ENCODE results near the gene OTOG. TPM values are rescaled to one million over a fixed set of nuclear protein-coding genes. Genes with fewer than 3 reads are reported as not detected.

Gene OTOG
- total RNA-seq, 3 donors from 2014 or later: 0.06 TPM; not detected in 2

DNA sequence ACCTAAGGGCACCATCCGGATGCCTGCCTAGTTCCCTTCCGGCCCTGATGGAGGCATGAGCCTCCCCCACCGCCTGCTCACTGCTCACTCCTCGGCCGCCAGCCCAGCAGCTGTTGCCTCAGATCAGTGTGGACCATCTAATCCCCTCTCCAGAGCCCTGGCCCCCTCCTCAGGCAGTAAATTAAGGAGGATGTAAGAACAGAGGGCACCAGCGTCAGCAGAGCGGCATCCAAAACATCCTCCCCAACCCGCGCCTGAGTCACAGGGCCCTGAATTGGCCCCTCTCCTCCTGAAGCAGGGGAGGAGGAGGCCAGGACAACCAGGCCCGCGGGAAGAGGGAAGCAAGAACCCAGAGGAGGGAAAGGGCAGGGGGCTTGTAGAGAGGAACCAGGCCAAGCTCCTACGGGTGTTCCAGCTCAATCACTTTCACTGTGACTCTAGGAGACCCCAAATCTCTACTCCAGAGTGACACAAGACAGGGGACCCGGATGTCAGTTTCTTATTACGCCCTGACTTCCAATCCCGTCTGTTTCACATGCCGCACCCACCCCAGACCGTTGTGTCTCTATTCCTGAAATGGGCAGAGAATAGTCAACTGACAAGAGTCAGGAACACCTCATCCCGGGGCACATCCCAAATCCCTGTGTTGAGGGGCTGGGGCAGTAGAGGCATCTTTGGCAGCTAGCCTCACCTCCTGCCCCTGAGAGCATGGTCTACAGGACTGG lies 141.0 kb downstream of the OTOG start:
- no peak overlapping the region for H3K4me3 ChIP-seq
- no peaks in the 10 kb centered on the region for H3K4me1 ChIP-seq (ENCODE audit: low read depth)
- TF ChIP-seq, protein P1, sequence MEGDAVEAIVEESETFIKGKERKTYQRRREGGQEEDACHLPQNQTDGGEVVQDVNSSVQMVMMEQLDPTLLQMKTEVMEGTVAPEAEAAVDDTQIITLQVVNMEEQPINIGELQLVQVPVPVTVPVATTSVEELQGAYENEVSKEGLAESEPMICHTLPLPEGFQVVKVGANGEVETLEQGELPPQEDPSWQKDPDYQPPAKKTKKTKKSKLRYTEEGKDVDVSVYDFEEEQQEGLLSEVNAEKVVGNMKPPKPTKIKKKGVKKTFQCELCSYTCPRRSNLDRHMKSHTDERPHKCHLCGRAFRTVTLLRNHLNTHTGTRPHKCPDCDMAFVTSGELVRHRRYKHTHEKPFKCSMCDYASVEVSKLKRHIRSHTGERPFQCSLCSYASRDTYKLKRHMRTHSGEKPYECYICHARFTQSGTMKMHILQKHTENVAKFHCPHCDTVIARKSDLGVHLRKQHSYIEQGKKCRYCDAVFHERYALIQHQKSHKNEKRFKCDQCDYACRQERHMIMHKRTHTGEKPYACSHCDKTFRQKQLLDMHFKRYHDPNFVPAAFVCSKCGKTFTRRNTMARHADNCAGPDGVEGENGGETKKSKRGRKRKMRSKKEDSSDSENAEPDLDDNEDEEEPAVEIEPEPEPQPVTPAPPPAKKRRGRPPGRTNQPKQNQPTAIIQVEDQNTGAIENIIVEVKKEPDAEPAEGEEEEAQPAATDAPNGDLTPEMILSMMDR (IDR thresholded peaks at IDR 0.05): no peak
- no peaks in the 10 kb centered on the region for H3K36me3 ChIP-seq (ENCODE audit: low read depth)
- DNase-seq (no peak), ATAC-seq (no peak)
- intact Hi-C loops (cut with DNase I, micrococcal nuclease): no loop called here
- no peaks in the 10 kb centered on the region for H3K9me3 ChIP-seq

DNA sequence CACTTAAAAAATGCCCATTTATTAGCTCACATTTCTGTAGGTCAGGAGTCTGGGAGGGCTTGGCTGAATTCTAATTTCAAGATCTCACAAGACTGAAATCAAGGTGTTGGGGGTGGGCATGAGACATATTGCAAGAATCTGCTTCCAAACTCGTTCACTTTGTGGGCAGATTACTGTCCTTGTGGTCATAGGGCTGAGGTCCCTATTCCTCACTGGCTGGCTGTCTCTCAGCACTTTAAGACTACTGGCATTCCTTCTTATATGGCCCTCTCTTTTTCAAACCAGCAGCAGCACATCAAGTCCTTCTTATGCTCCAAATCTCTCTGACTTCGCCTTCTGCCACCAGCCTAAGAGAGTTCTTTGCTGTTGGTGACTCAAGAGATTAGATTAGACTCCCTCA lies 144.5 kb downstream of the OTOG start:
- H3K36me3 ChIP-seq (ENCODE audit: low read depth): no peaks in the 10 kb centered on the region
- H3K9me3 ChIP-seq: no peaks in the 10 kb centered on the region
- no peaks in the 10 kb centered on the region for H3K4me1 ChIP-seq (ENCODE audit: low read depth)
- no peak for DNase-seq
- no peak overlapping the region for H3K4me3 ChIP-seq
- TF ChIP-seq, protein P1 (IDR thresholded peaks at IDR 0.05): no peak
- no peak for ATAC-seq
- intact Hi-C loops (cut with DNase I, micrococcal nuclease): no loop called here

DNA sequence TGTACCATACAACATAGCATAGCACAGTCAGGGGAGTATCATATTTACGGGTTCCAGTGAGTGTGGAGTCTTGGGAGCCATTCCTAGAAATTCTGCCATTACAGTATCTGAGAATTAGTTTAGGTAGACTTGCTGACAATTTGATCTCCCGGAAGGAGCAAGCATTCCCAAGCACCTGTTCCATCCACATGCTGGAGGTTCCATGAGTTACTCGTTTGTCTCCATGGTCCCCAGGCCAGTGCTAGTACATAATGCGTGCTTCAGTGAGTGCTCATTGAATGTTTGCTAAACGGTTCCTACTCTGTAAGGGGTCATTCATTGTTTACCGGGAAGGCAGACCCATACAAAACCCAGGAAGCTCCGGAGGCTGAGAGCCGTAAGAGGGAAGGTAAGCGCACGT lies 144.9 kb downstream of the OTOG start:
- ATAC-seq (no peak), DNase-seq (no peak)
- Histone ChIP-seq H3K4me1 (ENCODE audit: low read depth) (no peaks in the 10 kb centered on the region), H3K36me3 (ENCODE audit: low read depth) (no peaks in the 10 kb centered on the region), H3K4me3 (no peak overlapping the region), H3K9me3 (no peaks in the 10 kb centered on the region)
- TF ChIP-seq, protein P1 (IDR thresholded peaks at IDR 0.05): no peak
- intact Hi-C loops (cut with DNase I, micrococcal nuclease): no loop called here

DNA sequence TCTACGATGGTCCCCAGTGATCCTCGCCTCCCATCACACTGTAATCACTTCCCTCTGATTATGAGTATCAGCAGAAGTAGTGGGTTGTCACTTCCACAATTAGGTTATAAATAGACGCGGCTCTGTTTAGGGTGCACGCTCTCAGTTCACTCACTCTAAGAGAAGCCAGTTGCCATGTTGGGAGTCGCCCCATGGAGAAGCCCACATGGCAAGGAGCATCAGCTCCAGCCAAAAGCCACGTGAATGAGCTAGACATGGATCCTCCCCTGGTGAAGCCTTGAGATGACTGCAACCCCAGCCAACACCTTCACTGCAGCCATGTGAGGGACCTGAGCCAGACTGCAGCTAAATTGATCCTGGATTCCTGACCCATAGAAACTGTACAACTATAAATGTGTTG lies 145.9 kb downstream of the OTOG start:
- TF ChIP-seq, protein P1 (IDR thresholded peaks at IDR 0.05): no peak
- Histone ChIP-seq H3K4me1 (ENCODE audit: low read depth) (no peaks in the 10 kb centered on the region), H3K9me3 (no peaks in the 10 kb centered on the region), H3K36me3 (ENCODE audit: low read depth) (no peaks in the 10 kb centered on the region), H3K4me3 (no peak overlapping the region)
- DNase-seq: no peak
- intact Hi-C loops (cut with DNase I, micrococcal nuclease): no loop called here
- no peak for ATAC-seq

DNA sequence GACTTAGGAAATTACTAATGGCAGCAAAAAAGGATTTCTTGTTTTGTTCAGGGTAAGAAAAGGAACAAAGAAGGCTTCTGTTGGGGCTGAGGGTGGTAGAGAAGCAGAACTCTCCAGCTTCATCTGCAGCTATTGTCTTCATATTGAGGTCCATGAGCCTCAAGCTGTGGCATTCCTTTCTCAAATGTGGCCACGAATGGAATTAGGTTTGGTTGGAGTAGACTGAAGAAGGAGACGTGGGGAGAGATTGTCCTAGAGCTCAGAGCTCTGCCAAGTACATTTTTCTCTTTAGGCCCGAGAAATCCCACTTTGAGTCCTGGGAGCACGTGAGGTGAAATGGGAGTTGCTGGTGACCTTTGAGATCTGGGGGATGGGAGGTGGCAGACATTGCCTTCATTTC lies 146.5 kb downstream of the OTOG start:
- no peaks in the 10 kb centered on the region for H3K9me3 ChIP-seq
- no peaks in the 10 kb centered on the region for H3K4me1 ChIP-seq (ENCODE audit: low read depth)
- ATAC-seq (no peak), DNase-seq (no peak)
- TF ChIP-seq, protein P1 (IDR thresholded peaks at IDR 0.05): no peak
- intact Hi-C loops (cut with DNase I, micrococcal nuclease): no loop called here
- no peak overlapping the region for H3K4me3 ChIP-seq
- H3K36me3 ChIP-seq (ENCODE audit: low read depth): no peaks in the 10 kb centered on the region

Measured in mucosa of descending colon (tissue), 3 donors.